Activated B cell treated with CpG ODN at 0.5 μM for 24 hours (primary cell): ENCODE measurements around the gene ATF6. TPM values are rescaled to one million over a fixed set of nuclear protein-coding genes. Genes with fewer than 3 reads are reported as not detected.

Source experiments
- ATAC-seq: fragments of 200-7000 bp; cut with Tn5 transposase; one replicate; pipeline ENCODE4 v1.10.0; 2021; ENCODE audit warnings: low read depth, mild to moderate bottlenecking, moderate library complexity
- CTCF ChIA-PET: fragments of 350-600 bp; sonication (Branson Sonifier 250); formaldehyde crosslinking; loops from one replicate; lab custom pipeline; 2021; ENCODE audit warnings: antibody characterized with exemption; lab: Charles Lee
- POLR2A ChIA-PET: fragments of 350-600 bp; sonication (Branson Sonifier 250); formaldehyde crosslinking; loops from one replicate; lab custom pipeline; 2021; ENCODE audit warnings: antibody characterized with exemption; lab: Charles Lee
- DNase-seq: peaks from one replicate; pipeline ENCODE4 v3.0.0; 2022
- H3K27ac Mint-ChIP-seq: one replicate; pipeline ENCODE4 v1.8.0; 2020; ENCODE audit warnings: mixed read lengths
- H3K27me3 Mint-ChIP-seq: one replicate; pipeline ENCODE4 v1.8.0; 2021; ENCODE audit warnings: mixed read lengths
- H3K36me3 Mint-ChIP-seq: one replicate; pipeline ENCODE4 v1.8.0; 2021; ENCODE audit warnings: low read depth, mixed read lengths
- H3K4me1 Mint-ChIP-seq: one replicate; pipeline ENCODE4 v1.8.0; 2021; ENCODE audit warnings: mixed read lengths
- H3K4me3 Mint-ChIP-seq: one replicate; pipeline ENCODE4 v1.8.0; 2020; ENCODE audit warnings: mild to moderate bottlenecking, mixed read lengths
- H3K9me3 Mint-ChIP-seq: one replicate; pipeline ENCODE4 v1.8.0; 2020; ENCODE audit warnings: mixed read lengths
- CTCF ChIP-seq: fragments of 200-600 bp; IDR thresholded peaks from one replicate; pipeline ENCODE4 v1.8.0; 2022; ENCODE audit warnings: antibody characterized with exemption, mild to moderate bottlenecking
- intact Hi-C: fragments of 100-400 bp; cut with micrococcal nuclease; formaldehyde crosslinking; loops from one replicate; pipeline ENCODE4 v1.15.1; 2024
- total RNA-seq: library from RNA; stranded (reverse); gene quantifications from 2 replicates; pipeline ENCODE4 v1.2.3, GENCODE V29; 2022

The ATF6 gene
- total RNA-seq, 1 donor from 2014 or later = 24.6 TPM

DNA sequence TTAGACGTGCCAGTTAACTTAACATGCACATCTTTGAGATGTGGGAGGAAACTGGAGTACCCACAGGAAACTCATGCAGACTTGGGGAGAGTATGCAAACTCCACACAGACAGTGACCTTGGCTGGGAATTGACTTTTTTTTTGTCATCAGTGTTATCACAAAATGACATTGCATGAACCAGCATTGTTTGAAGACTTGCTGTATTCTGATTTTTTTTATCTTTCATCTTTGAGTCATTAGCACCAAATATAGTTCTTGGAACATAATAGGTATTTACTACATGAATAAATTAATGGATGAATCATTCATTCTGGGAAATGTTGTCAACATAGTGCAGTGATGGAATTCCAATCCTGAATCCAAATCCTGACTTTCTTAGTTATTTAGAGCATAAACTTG, 77.0 kb downstream of the ATF6 start:
- ChIA-PET POLR2A (no interaction called here), CTCF (no interaction called here)
- no peak overlapping the region for H3K27ac Mint-ChIP-seq
- ATAC-seq (no peak), DNase-seq (no peak)
- intact Hi-C loops = loop anchor here (10.0 kb wide), 1 partner anchor 48 kb away; no protein-coding TSS in a partner anchor
- peaks cover 3% of the 10 kb centered on the region for H3K9me3 Mint-ChIP-seq
- H3K36me3 Mint-ChIP-seq = peaks cover 74% of the 10 kb centered on the region
- H3K4me3 Mint-ChIP-seq = no peak overlapping the region
- TF ChIP-seq CTCF = no peak
- H3K4me1 Mint-ChIP-seq = no peaks in the 10 kb centered on the region
- H3K27me3 Mint-ChIP-seq = no peaks in the 10 kb centered on the region

- ChIA-PET CTCF (no interaction called here), POLR2A (no interaction called here)
- H3K27me3 Mint-ChIP-seq = no peaks in the 10 kb centered on the region
- no peak for ATAC-seq
- H3K36me3 Mint-ChIP-seq = peaks cover 72% of the 10 kb centered on the region
- no peak for TF ChIP-seq CTCF
- H3K4me3 Mint-ChIP-seq = no peak overlapping the region
- no peaks in the 10 kb centered on the region for H3K4me1 Mint-ChIP-seq
- H3K9me3 Mint-ChIP-seq = peaks cover 3% of the 10 kb centered on the region
- H3K27ac Mint-ChIP-seq = no peak overlapping the region
- intact Hi-C loops = loop anchor here (10.0 kb wide), 1 partner anchor 50 kb away; no protein-coding TSS in a partner anchor
- no peak for DNase-seq
Observed at GRCh38 chr1:161844696-161845095, 78.6 kb downstream of the ATF6 start.

DNA sequence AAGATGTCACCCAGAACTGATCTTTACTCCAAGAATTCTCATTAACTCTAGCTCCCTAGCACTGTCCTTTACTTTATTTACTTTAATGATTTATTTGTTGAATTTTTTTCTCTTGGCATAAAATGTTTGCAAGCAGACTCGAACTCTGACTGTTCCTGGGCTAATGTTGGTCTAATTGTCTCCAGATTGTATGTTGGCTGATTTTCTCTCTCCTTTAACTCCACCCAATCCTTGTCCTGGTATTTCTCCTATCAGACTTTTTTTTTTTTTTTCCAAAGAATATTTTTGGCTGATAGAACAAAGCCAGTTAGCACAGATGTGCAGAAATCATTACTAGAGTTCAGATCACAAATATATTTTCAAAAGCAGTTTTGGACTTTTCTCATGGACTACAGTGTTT, 82.6 kb downstream of the ATF6 start:
- ChIA-PET CTCF (no interaction called here), POLR2A (no interaction called here)
- no peak for DNase-seq
- Mint-ChIP-seq H3K27ac (no peak overlapping the region), H3K4me3 (no peak overlapping the region), H3K9me3 (no peaks in the 10 kb centered on the region), H3K27me3 (no peaks in the 10 kb centered on the region), H3K36me3 (peaks cover 73% of the 10 kb centered on the region), H3K4me1 (no peaks in the 10 kb centered on the region)
- ATAC-seq = no peak
- no peak for TF ChIP-seq CTCF
- intact Hi-C loops = loop anchor here (10.0 kb wide), 1 partner anchor 54 kb away; no protein-coding TSS in a partner anchor

GRCh38 chr1:161849518-161849917, 83.4 kb downstream of the ATF6 start:
- DNase-seq (no peak), ATAC-seq (no peak)
- Mint-ChIP-seq H3K4me1 (no peaks in the 10 kb centered on the region), H3K27me3 (no peaks in the 10 kb centered on the region), H3K4me3 (no peak overlapping the region), H3K27ac (no peak overlapping the region), H3K9me3 (no peaks in the 10 kb centered on the region), H3K36me3 (peaks cover 74% of the 10 kb centered on the region)
- CTCF ChIA-PET = no interaction called here
- TF ChIP-seq CTCF = no peak
- POLR2A ChIA-PET = no interaction called here
- intact Hi-C loops = loop anchor here (10.0 kb wide), 1 partner anchor 55 kb away; no protein-coding TSS in a partner anchor

- CTCF ChIA-PET = no interaction called here
- no peaks in the 10 kb centered on the region for H3K9me3 Mint-ChIP-seq
- TF ChIP-seq CTCF = no peak
- no peak for ATAC-seq
- H3K27ac Mint-ChIP-seq = no peak overlapping the region
- POLR2A ChIA-PET = no interaction called here
- intact Hi-C loops = no loop called here
- H3K4me3 Mint-ChIP-seq = no peak overlapping the region
- no peaks in the 10 kb centered on the region for H3K4me1 Mint-ChIP-seq
- H3K27me3 Mint-ChIP-seq = no peaks in the 10 kb centered on the region
- H3K36me3 Mint-ChIP-seq = peaks cover 87% of the 10 kb centered on the region
- no peak for DNase-seq
Observed at GRCh38 chr1:161855260-161855659, 89.1 kb downstream of the ATF6 start.
